Stomach (tissue), 9 donors: ENCODE results near the gene ATP8A2. TPM values are rescaled to one million over a fixed set of nuclear protein-coding genes. Genes with fewer than 3 reads are reported as not detected.
A peak's percentile ranks its signal among the peaks of the same experiment; 100 is the strongest.

ENCODE experiments used
- DNase-seq, 2 donors: peaks; one replicate each; pipeline versions ENCODE4 v3.0.0 to v3.0.0-alpha.2; 2013 to 2019
- H3K27ac ChIP-seq, 5 donors: fragments of 200-600 bp in 4 of 5; sonication (generic) in 4 of 5; one replicate each; pipeline ENCODE4 v1.5.1; 2013 to 2019; ENCODE audit warnings: mild to moderate bottlenecking in 1 of 5, moderate library complexity in 1 of 5
- H3K27me3 ChIP-seq, 3 donors: fragments of 200-600 bp; sonication (generic); one replicate each; pipeline ENCODE4 v1.5.1; 2017 to 2019; ENCODE audit warnings: mixed run types in 1 of 3
- H3K36me3 ChIP-seq, 4 donors: fragments of 200-600 bp; sonication (generic); 1 replicate in 3 of 4; 2 replicates in 1 of 4; pipeline ENCODE4 v1.5.1; 2016 to 2019
- H3K4me1 ChIP-seq, 4 donors: fragments of 200-600 bp; sonication (generic); one replicate each; pipeline ENCODE4 v1.5.1; 2016 to 2019
- H3K4me3 ChIP-seq, 4 donors: fragments of 200-600 bp; sonication (generic) in 3 of 4; one replicate each; pipeline ENCODE4 v1.5.1; 2016 to 2019; ENCODE audit warnings: mild to moderate bottlenecking in 1 of 4
- H3K9me3 ChIP-seq, 4 donors: fragments of 200-600 bp; sonication (generic); one replicate each; pipeline ENCODE4 v1.5.1; 2016 to 2019
- CTCF ChIP-seq, 7 experiments: fragments of 450-650 bp in 4 of 7; fragments of 200-600 bp in 3 of 7; sonication (generic) in 3 of 7; IDR thresholded peaks; one replicate each; pipeline ENCODE4 v1.5.1; 2016 to 2019; ENCODE audit warnings: antibody characterized with exemption in 7 of 7, control low read depth in 2 of 7, mild to moderate bottlenecking in 1 of 7
- EP300 ChIP-seq: sonication (generic); formaldehyde crosslinking; IDR thresholded peaks from one replicate; pipeline ENCODE4 v1.6.1; 2017; ENCODE audit warnings: antibody characterized with exemption
- POLR2A ChIP-seq, 4 donors: fragments of 450-650 bp; IDR thresholded peaks; one replicate each; pipeline ENCODE4 v1.6.1; 2016; ENCODE audit warnings: antibody characterized with exemption in 4 of 4, control low read depth in 2 of 4, mild to moderate bottlenecking in 1 of 4, moderate library complexity in 1 of 4
- POLR2AphosphoS5 ChIP-seq, 3 donors: sonication (generic); formaldehyde crosslinking; IDR thresholded peaks; one replicate each; pipeline ENCODE4 v1.6.1; 2016; ENCODE audit warnings: antibody characterized with exemption in 3 of 3
- WGBS, 5 donors: extraction: QIAGEN DNeasy Blood & Tissue Kit in 3 of 5; methylation state at CpG; one replicate each; pipeline versions ENCODE4 v1.1.5 to v1.1.7; 2013 to 2018; 5-methylcytosine and 5-hydroxymethylcytosine counted together
- intact Hi-C: fragments of 100-400 bp; cut with DNase I; formaldehyde crosslinking; loops from one replicate; pipeline ENCODE4 v1.15.1; 2023; ENCODE audit warnings: low total_unique reads
- polyA plus RNA-seq, 3 donors: library from polyadenylated mRNA; stranded (reverse); fragments of 200-250 nt; gene quantifications; one replicate each; pipeline ENCODE4 v1.2.3, GENCODE V29; 2013
- total RNA-seq, 5 donors: library from RNA; depleted of rRNA; stranded (reverse); fragments of >200 nt; gene quantifications; one replicate each; pipeline versions ENCODE4 v1.1.0 to v1.2.3, GENCODE V29; 2014 to 2016
- donor health status: healthy with polysubstance abuse.
- donor health status: Bipolar disorder and iron deficiency.
- donor health status: healthy.

ATP8A2 gene
- total and polyA plus RNA-seq, 8 donors = 0.12 to 3.5 (median 0.20) TPM; not detected in 3

- H3K9me3 ChIP-seq = no peaks in the 10 kb centered on the region
- DNase-seq = peak in 1 of 2 donors; percentile 42
- 86 to 90% (median 88%) methylated on average over 6 of the region's 6 CpGs for WGBS, 5 donors
- peaks cover 0 to 7% (median 2%) of the 10 kb centered on the region in 4 donors for H3K4me1 ChIP-seq
- intact Hi-C loops = no loop called here
- H3K27me3 ChIP-seq = no peaks in the 10 kb centered on the region
- no peak overlapping the region for H3K4me3 ChIP-seq
- H3K36me3 ChIP-seq = no peaks in the 10 kb centered on the region
- TF ChIP-seq EP300 (no peak), POLR2A (IDR thresholded peaks at IDR 0.05) (no peak), CTCF (IDR thresholded peaks at IDR 0.05) (no peak), POLR2AphosphoS5 (IDR thresholded peaks at IDR 0.05) (no peak)
- no peak overlapping the region for H3K27ac ChIP-seq
Observed at GRCh38 chr13:25943658-25944057, 571.9 kb downstream of the ATP8A2 start.

GRCh38 chr13:25945596-25945995, 573.8 kb downstream of the ATP8A2 start:
- WGBS, 5 donors = 21 to 38% (median 27%) methylated on average over 7 of the region's 7 CpGs
- TF ChIP-seq POLR2A (IDR thresholded peaks at IDR 0.05) = no peak
- TF ChIP-seq EP300 = no peak
- TF ChIP-seq POLR2AphosphoS5 (IDR thresholded peaks at IDR 0.05) = no peak
- TF ChIP-seq CTCF (IDR thresholded peaks at IDR 0.05) = no peak
- H3K4me3 ChIP-seq = no peak overlapping the region
- H3K36me3 ChIP-seq = no peaks in the 10 kb centered on the region
- no peaks in the 10 kb centered on the region for H3K27me3 ChIP-seq
- no peak overlapping the region for H3K27ac ChIP-seq
- DNase-seq = peak in 1 of 2 donors; percentile 74
- peaks cover 0 to 7% (median 2%) of the 10 kb centered on the region in 4 donors for H3K4me1 ChIP-seq
- H3K9me3 ChIP-seq = peaks cover 0 to 1% (median under 1%) of the 10 kb centered on the region in 4 donors
- intact Hi-C loops = no loop called here

GRCh38 chr13:25946321-25946720, 574.5 kb downstream of the ATP8A2 start:
- TF ChIP-seq POLR2A (IDR thresholded peaks at IDR 0.05) (no peak), POLR2AphosphoS5 (IDR thresholded peaks at IDR 0.05) (no peak), EP300 (no peak), CTCF (IDR thresholded peaks at IDR 0.05) (no peak)
- no peaks in the 10 kb centered on the region for H3K27me3 ChIP-seq
- no peak overlapping the region for H3K27ac ChIP-seq
- H3K36me3 ChIP-seq = no peaks in the 10 kb centered on the region
- 90 to 96% (median 94%) methylated on average over 6 of the region's 6 CpGs for whole genome bisulfite sequencing, 5 donors
- DNase-seq = no peak
- intact Hi-C loops = no loop called here
- H3K9me3 ChIP-seq = peaks cover 0 to 8% (median 5%) of the 10 kb centered on the region in 4 donors
- H3K4me1 ChIP-seq = peaks cover 0 to 7% (median 2%) of the 10 kb centered on the region in 4 donors
- H3K4me3 ChIP-seq = no peak overlapping the region

GRCh38 chr13:25948910-25949309, 577.1 kb downstream of the ATP8A2 start:
- Histone ChIP-seq H3K27ac (no peak overlapping the region), H3K4me1 (peaks cover 0 to 7% (median 2%) of the 10 kb centered on the region in 4 donors), H3K9me3 (peaks cover 0 to 8% (median 5%) of the 10 kb centered on the region in 4 donors), H3K36me3 (no peaks in the 10 kb centered on the region), H3K27me3 (no peaks in the 10 kb centered on the region), H3K4me3 (no peak overlapping the region)
- intact Hi-C loops = no loop called here
- no peak for TF ChIP-seq EP300
- no peak for TF ChIP-seq POLR2AphosphoS5 (IDR thresholded peaks at IDR 0.05)
- no peak for TF ChIP-seq POLR2A (IDR thresholded peaks at IDR 0.05)
- no peak for TF ChIP-seq CTCF (IDR thresholded peaks at IDR 0.05)
- WGBS, 5 donors = 82 to 97% (median 86%) methylated on average over 3 of the region's 3 CpGs
- no peak for DNase-seq
